Naive thymus-derived CD4-positive, alpha-beta T cell (primary cell): ENCODE results near the gene ETFB. TPM values are rescaled to one million over a fixed set of nuclear protein-coding genes. Genes with fewer than 3 reads are reported as not detected.

Source experiments
- ATAC-seq: fragments of 150-1000 bp; cut with Tn5 transposase; 2 replicates; pipeline ENCODE4 v1.10.0; 2021; ENCODE audit warnings: mild to moderate bottlenecking, moderate library complexity
- CTCF ChIA-PET: fragments of 350-600 bp; sonication (Branson Sonifier 250); formaldehyde crosslinking; loops from one replicate; lab custom pipeline; 2021; ENCODE audit warnings: antibody characterized with exemption; lab: Charles Lee
- POLR2A ChIA-PET: fragments of 350-600 bp; sonication (Branson Sonifier 250); formaldehyde crosslinking; loops from one replicate; lab custom pipeline; 2021; ENCODE audit warnings: antibody characterized with exemption, inconsistent platforms; lab: Charles Lee
- DNase-seq, 9 donors: peaks; one replicate each; pipeline versions ENCODE4 v3.0.0 to v3.0.0-alpha.2; 2020 to 2022; ENCODE audit warnings: mixed read lengths in 1 of 9
- H3K27ac ChIP-seq: one replicate; pipeline ENCODE4 v1.7.0; 2013; ENCODE audit warnings: mild to moderate bottlenecking, low read depth, low read length, moderate library complexity
- H3K27me3 ChIP-seq, 2 donors: one replicate each; pipeline ENCODE4 v1.7.0; 2013; ENCODE audit warnings: low read length in 2 of 2, mild to moderate bottlenecking in 2 of 2, moderate library complexity in 2 of 2; ENCODE audit not compliant: control insufficient read depth in 2 of 2, insufficient read depth in 2 of 2
- H3K36me3 ChIP-seq, 3 experiments: 1 replicate in 2 of 3; 2 replicates in 1 of 3; pipeline ENCODE4 v1.7.0; 2013; ENCODE audit warnings: low read length in 3 of 3, mild to moderate bottlenecking in 3 of 3, moderate library complexity in 1 of 3; ENCODE audit not compliant: insufficient read depth in 3 of 3, control insufficient read depth in 2 of 3
- H3K4me1 ChIP-seq, 2 donors: one replicate each; pipeline ENCODE4 v1.7.0; 2013; ENCODE audit warnings: low read length in 2 of 2, mild to moderate bottlenecking in 2 of 2, moderate library complexity in 1 of 2; ENCODE audit not compliant: control insufficient read depth in 2 of 2, insufficient read depth in 2 of 2
- H3K4me3 ChIP-seq: 2 replicates; pipeline ENCODE4 v1.7.0; 2013; ENCODE audit warnings: mild to moderate bottlenecking, low read length
- H3K9me3 ChIP-seq, 3 experiments: 1 replicate in 2 of 3; 2 replicates in 1 of 3; pipeline ENCODE4 v1.7.0; 2013; ENCODE audit warnings: low read length in 3 of 3; ENCODE audit not compliant: control insufficient read depth in 2 of 3
- H3K27ac Mint-ChIP-seq, 9 donors: one replicate each; pipeline ENCODE4 v1.8.0; 2020 to 2022; ENCODE audit warnings: mixed read lengths in 9 of 9, mild to moderate bottlenecking in 8 of 9, moderate library complexity in 5 of 9, inconsistent platforms in 2 of 9
- H3K27me3 Mint-ChIP-seq, 5 donors: one replicate each; pipeline ENCODE4 v1.8.0; 2021 to 2022; ENCODE audit warnings: mixed read lengths in 5 of 5, mild to moderate bottlenecking in 1 of 5
- H3K36me3 Mint-ChIP-seq, 5 donors: one replicate each; pipeline ENCODE4 v1.8.0; 2020 to 2022; ENCODE audit warnings: mixed read lengths in 5 of 5, mild to moderate bottlenecking in 3 of 5, inconsistent platforms in 1 of 5
- H3K4me1 Mint-ChIP-seq, 7 donors: one replicate each; pipeline ENCODE4 v1.8.0; 2020 to 2022; ENCODE audit warnings: mixed read lengths in 7 of 7, mild to moderate bottlenecking in 3 of 7, inconsistent platforms in 1 of 7
- H3K4me3 Mint-ChIP-seq, 10 donors: one replicate each; pipeline ENCODE4 v1.8.0; 2020 to 2022; ENCODE audit warnings: mild to moderate bottlenecking in 10 of 10, mixed read lengths in 10 of 10, moderate library complexity in 6 of 10, inconsistent platforms in 2 of 10
- H3K9me3 Mint-ChIP-seq, 11 donors: one replicate each; pipeline ENCODE4 v1.8.0; 2020 to 2022; ENCODE audit warnings: mixed read lengths in 11 of 11, mild to moderate bottlenecking in 4 of 11, inconsistent platforms in 1 of 11, moderate library complexity in 1 of 11
- intact Hi-C, 2 donors: fragments of 100-400 bp; cut with micrococcal nuclease; formaldehyde crosslinking; loops; one replicate each; pipeline ENCODE4 v1.15.1; 2023
- polyA plus RNA-seq, 2 donors: library from polyadenylated mRNA; unstranded; fragments of 300-500 nt; fragmentation: Illumina TruSeq; gene quantifications; one replicate each; pipeline ENCODE4 v1.2.3, GENCODE V29; 2021
- total RNA-seq, 6 experiments: library from RNA in 5 of 6; stranded (reverse) in 5 of 6; gene quantifications; 1 replicate in 5 of 6; 2 replicates in 1 of 6; pipeline ENCODE4 v1.2.3 and lab custom pipeline; 2021 to 2026

The ETFB gene
- total and polyA plus RNA-seq, 7 experiments from 2014 or later, result 31.8 to 90.3 (median 51.0) TPM

DNA sequence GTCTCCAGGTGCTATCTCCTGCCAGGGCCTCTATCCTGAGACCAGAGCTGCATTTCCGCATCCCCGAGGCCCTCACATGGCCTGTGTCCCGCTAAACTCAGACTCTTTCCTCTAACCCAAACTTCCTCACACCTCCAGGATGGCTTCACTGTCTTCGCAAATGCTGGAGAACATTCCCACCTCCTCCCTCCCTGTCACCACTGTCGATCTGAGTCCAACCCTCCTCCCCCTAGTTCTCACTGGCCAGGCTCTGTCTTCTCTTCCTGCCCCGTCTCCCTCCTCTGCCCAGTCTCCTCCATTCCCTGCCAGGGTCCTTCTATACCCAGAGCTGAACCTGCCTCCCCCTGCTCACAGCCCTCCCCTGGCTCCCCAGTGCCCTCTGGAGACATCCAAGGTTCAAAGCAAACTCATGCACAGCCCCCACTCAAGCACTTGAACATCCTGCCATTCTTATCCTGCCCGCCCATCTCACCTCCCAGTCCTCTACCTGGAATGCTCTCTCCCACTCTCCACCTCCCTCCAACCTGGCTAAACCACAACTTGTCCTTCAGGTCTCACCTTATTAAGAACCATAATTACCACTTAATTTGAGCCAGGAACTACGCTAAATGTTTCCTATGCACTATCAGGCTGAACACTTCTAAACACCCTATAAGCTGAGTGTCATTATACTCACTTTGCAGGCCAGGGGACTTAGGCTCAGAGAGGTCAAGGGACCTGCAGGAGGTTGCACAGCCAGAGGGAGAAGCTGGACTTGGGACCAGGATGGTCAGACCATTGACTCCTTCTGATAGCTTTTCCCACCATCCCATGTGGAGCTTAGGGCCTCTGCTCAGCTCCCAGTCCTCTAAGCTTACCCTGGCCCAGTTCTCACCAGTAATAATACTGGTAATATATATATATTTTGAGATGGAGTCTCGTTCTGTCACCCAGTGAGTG lies 23.3 kb downstream of the ETFB start:
- peaks cover 14 to 24% (median 19%) of the 10 kb centered on the region in 7 donors for H3K4me1 Mint-ChIP-seq
- H3K9me3 Mint-ChIP-seq, result no peaks in the 10 kb centered on the region
- ATAC-seq, result no peak
- intact Hi-C loops, result no loop called here
- Histone ChIP-seq H3K36me3 (peaks cover 0 to 25% (median 3%) of the 10 kb centered on the region in 3 experiments), H3K27ac (no peak overlapping the region), H3K9me3 (no peaks in the 10 kb centered on the region), H3K4me3 (no peak overlapping the region), H3K27me3 (no peaks in the 10 kb centered on the region), H3K4me1 (peaks cover 10 to 11% of the 10 kb centered on the region in 2 donors)
- peak overlapping the region; percentile 14 to 76 (median 34) for H3K27ac Mint-ChIP-seq
- peaks cover 0 to 13% (median 0%) of the 10 kb centered on the region in 5 donors for H3K27me3 Mint-ChIP-seq
- peak overlapping the region in 5 of 10 donors; percentile 4 to 53 (median 20) for H3K4me3 Mint-ChIP-seq
- no peak for DNase-seq
- CTCF ChIA-PET, result interaction anchor here (0.5 kb wide), 1 partner anchor 1411 kb away, joined by 3 read pairs; no protein-coding TSS in a partner anchor
- peaks cover 0 to 15% (median 4%) of the 10 kb centered on the region in 5 donors for H3K36me3 Mint-ChIP-seq
- POLR2A ChIA-PET, result no interaction called here

- peaks cover 10 to 11% of the 10 kb centered on the region in 2 donors for H3K4me1 ChIP-seq
- no peaks in the 10 kb centered on the region for H3K9me3 Mint-ChIP-seq
- H3K4me3 Mint-ChIP-seq, result peak within 1 kb of the TSS; percentile 53 to 94 (median 65)
- DNase-seq, result no peak
- H3K27ac ChIP-seq, result no peak within 1 kb of the TSS
- H3K4me3 ChIP-seq, result no peak within 1 kb of the TSS
- peaks cover 0 to 13% (median 0%) of the 10 kb centered on the region in 5 donors for H3K27me3 Mint-ChIP-seq
- no peaks in the 10 kb centered on the region for H3K9me3 ChIP-seq
- peak within 1 kb of the TSS; percentile 14 to 77 (median 61) for H3K27ac Mint-ChIP-seq
- intact Hi-C loops, result no loop called here
- H3K27me3 ChIP-seq, result no peaks in the 10 kb centered on the region
- H3K36me3 ChIP-seq, result peaks cover 0 to 22% (median 3%) of the 10 kb centered on the region in 3 experiments
- POLR2A ChIA-PET, result no interaction called here
- CTCF ChIA-PET, result no interaction called here
- peaks cover 0 to 10% (median 0%) of the 10 kb centered on the region in 5 donors for H3K36me3 Mint-ChIP-seq
- peaks cover 14 to 24% (median 19%) of the 10 kb centered on the region in 7 donors for H3K4me1 Mint-ChIP-seq
- no peak for ATAC-seq
Measured at GRCh38 chr19:51341976-51342580, 24.1 kb downstream of the ETFB start, which contains the start of gene VSIG10L. Gene VSIG10L (minus strand): TSS chr19:51342139. CDS start chr19:51342124, 15 bp downstream.

GRCh38 chr19:51341066-51341465 lies 25.1 kb downstream of the ETFB start:
- no peaks in the 10 kb centered on the region for H3K27me3 ChIP-seq
- peaks cover 14 to 24% (median 19%) of the 10 kb centered on the region in 7 donors for H3K4me1 Mint-ChIP-seq
- peaks cover 0 to 13% (median 0%) of the 10 kb centered on the region in 5 donors for H3K27me3 Mint-ChIP-seq
- peak overlapping the region in 3 of 9 donors; percentile 61 to 77 (median 72) for H3K27ac Mint-ChIP-seq
- peaks cover 0 to 6% (median 0%) of the 10 kb centered on the region in 5 donors for H3K36me3 Mint-ChIP-seq
- CTCF ChIA-PET, result interaction anchor here (0.8 kb wide), 1 partner anchor 173 kb away, joined by 3 read pairs; no protein-coding TSS in a partner anchor
- DNase-seq (no peak), ATAC-seq (no peak)
- H3K27ac ChIP-seq, result no peak overlapping the region
- POLR2A ChIA-PET, result no interaction called here
- peak overlapping the region; percentile 52 to 94 (median 65) for H3K4me3 Mint-ChIP-seq
- intact Hi-C loops, result no loop called here
- peaks cover 10 to 11% of the 10 kb centered on the region in 2 donors for H3K4me1 ChIP-seq
- H3K36me3 ChIP-seq, result peaks cover 0 to 12% (median 0%) of the 10 kb centered on the region in 3 experiments
- no peaks in the 10 kb centered on the region for H3K9me3 Mint-ChIP-seq
- H3K9me3 ChIP-seq, result no peaks in the 10 kb centered on the region
- no peak overlapping the region for H3K4me3 ChIP-seq

GRCh38 chr19:51339687-51340656 lies 26.2 kb downstream of the ETFB start:
- Mint-ChIP-seq H3K36me3 (peaks cover 0 to 3% (median 0%) of the 10 kb centered on the region in 5 donors), H3K27me3 (peaks cover 0 to 13% (median 0%) of the 10 kb centered on the region in 5 donors), H3K27ac (peak overlapping the region in 5 of 9 donors; percentile 7 to 73 (median 68)), H3K4me1 (peaks cover 14 to 24% (median 19%) of the 10 kb centered on the region in 7 donors), H3K9me3 (no peaks in the 10 kb centered on the region), H3K4me3 (peak overlapping the region; percentile 83 to 94 (median 88))
- Histone ChIP-seq H3K4me1 (peaks cover 10 to 11% of the 10 kb centered on the region in 2 donors), H3K27ac (peak overlapping the region; percentile 40), H3K9me3 (no peaks in the 10 kb centered on the region), H3K4me3 (peak overlapping the region; percentile 65), H3K27me3 (no peaks in the 10 kb centered on the region), H3K36me3 (peaks cover 0 to 3% (median 0%) of the 10 kb centered on the region in 3 experiments)
- CTCF ChIA-PET, result interaction anchor here (0.6 to 1.0 kb wide), 4 partner anchors 24 to 317 kb away, joined by 3 to 4 read pairs (median 4); no protein-coding TSS in a partner anchor
- ATAC-seq (peak; percentile 89), DNase-seq (peak; percentile 34 to 96 (median 52))
- POLR2A ChIA-PET, result interaction anchor here (1.0 kb wide), 1 partner anchor 208 kb away, joined by 3 read pairs; no protein-coding TSS in a partner anchor
- intact Hi-C loops, result loop anchor here (1.0 to 2.0 kb wide), 8 partner anchors 27 to 439 kb away; no protein-coding TSS in a partner anchor

- Histone ChIP-seq H3K36me3 (no peaks in the 10 kb centered on the region), H3K9me3 (no peaks in the 10 kb centered on the region), H3K27me3 (no peaks in the 10 kb centered on the region), H3K27ac (no peak overlapping the region), H3K4me1 (peaks cover 10 to 11% of the 10 kb centered on the region in 2 donors), H3K4me3 (peak overlapping the region; percentile 65)
- intact Hi-C loops, result loop anchor here (1.0 to 2.0 kb wide), 8 partner anchors 28 to 440 kb away; no protein-coding TSS in a partner anchor
- Mint-ChIP-seq H3K4me3 (peak overlapping the region; percentile 83 to 94 (median 88)), H3K4me1 (peaks cover 14 to 24% (median 19%) of the 10 kb centered on the region in 7 donors), H3K27me3 (peaks cover 0 to 13% (median 0%) of the 10 kb centered on the region in 5 donors), H3K27ac (peak overlapping the region in 7 of 9 donors; percentile 7 to 75 (median 68)), H3K9me3 (no peaks in the 10 kb centered on the region), H3K36me3 (no peaks in the 10 kb centered on the region)
- no peak for DNase-seq
- ATAC-seq, result no peak
- ChIA-PET CTCF (interaction anchor here (0.8 to 1.7 kb wide), 2 partner anchors 25 to 103 kb away, joined by 3 to 10 read pairs; no protein-coding TSS in a partner anchor), POLR2A (interaction anchor here (1.0 kb wide), 1 partner anchor 207 kb away, joined by 3 read pairs; no protein-coding TSS in a partner anchor)
Measured at GRCh38 chr19:51339313-51339686, 26.9 kb downstream of the ETFB start.
